ENCODE results near the gene GRHL3.

The GRHL3 gene

GRCh38 chr1:24299901-24300300 lies 19.3 kb upstream of the GRHL3 start:
- H3K9me3 ChIP-seq (ENCODE audit: control insufficient read depth in 5 of 5, low read length in 5 of 5), result no peaks in the 10 kb centered on the region

GRCh38 chr1:24300971-24301784 lies 18.0 kb upstream of the GRHL3 start:
- Histone ChIP-seq H3K27me3 (ENCODE audit: control insufficient read depth in 5 of 5, insufficient read depth in 4 of 5, low read length in 5 of 5) (peaks cover 0 to 15% (median 4%) of the 10 kb centered on the region in 5 donors), H3K27ac (ENCODE audit: low read depth, low read length) (no peak overlapping the region), H3K9me3 (ENCODE audit: control insufficient read depth in 5 of 5, low read length in 5 of 5) (no peaks in the 10 kb centered on the region), H3K4me1 (ENCODE audit: control insufficient read depth in 5 of 5, insufficient read depth in 5 of 5, low read length in 5 of 5) (peaks cover 0 to 6% (median 0%) of the 10 kb centered on the region in 5 donors), H3K4me3 (ENCODE audit: low read depth in 1 of 5, low read length in 5 of 5) (no peak overlapping the region), H3K9ac (ENCODE audit: low read length in 5 of 5) (no peak overlapping the region), H3K36me3 (ENCODE audit: control insufficient read depth in 5 of 5, insufficient read depth in 5 of 5, low read length in 5 of 5) (no peaks in the 10 kb centered on the region)

More at GRCh38 chr1:24299901-24300300, 19.3 kb upstream of the GRHL3 start:
- Histone ChIP-seq H3K4me1 (ENCODE audit: control insufficient read depth in 5 of 5, insufficient read depth in 5 of 5, low read length in 5 of 5) (peaks cover 0 to 10% (median 7%) of the 10 kb centered on the region in 5 donors), H3K27ac (ENCODE audit: low read depth, low read length) (no peak overlapping the region), H3K36me3 (ENCODE audit: control insufficient read depth in 5 of 5, insufficient read depth in 5 of 5, low read length in 5 of 5) (no peaks in the 10 kb centered on the region), H3K9ac (ENCODE audit: low read length in 5 of 5) (no peak overlapping the region), H3K4me3 (ENCODE audit: low read depth in 1 of 5, low read length in 5 of 5) (no peak overlapping the region), H3K27me3 (ENCODE audit: control insufficient read depth in 5 of 5, insufficient read depth in 4 of 5, low read length in 5 of 5) (peaks cover 0 to 15% (median 2%) of the 10 kb centered on the region in 5 donors)

- H3K4me3 ChIP-seq (ENCODE audit: low read depth in 1 of 5, low read length in 5 of 5), result no peak overlapping the region
- no peaks in the 10 kb centered on the region for H3K9me3 ChIP-seq (ENCODE audit: control insufficient read depth in 5 of 5, low read length in 5 of 5)
- no peaks in the 10 kb centered on the region for H3K36me3 ChIP-seq (ENCODE audit: control insufficient read depth in 5 of 5, insufficient read depth in 5 of 5, low read length in 5 of 5)
- H3K27ac ChIP-seq (ENCODE audit: low read depth, low read length), result no peak overlapping the region
- H3K9ac ChIP-seq (ENCODE audit: low read length in 5 of 5), result no peak overlapping the region
- H3K4me1 ChIP-seq (ENCODE audit: control insufficient read depth in 5 of 5, insufficient read depth in 5 of 5, low read length in 5 of 5), result peaks cover 0 to 6% (median 0%) of the 10 kb centered on the region in 5 donors
- peaks cover 0 to 15% (median 4%) of the 10 kb centered on the region in 5 donors for H3K27me3 ChIP-seq (ENCODE audit: control insufficient read depth in 5 of 5, insufficient read depth in 4 of 5, low read length in 5 of 5)
These were observed 17.4 kb upstream of the GRHL3 start for GRCh38 chr1:24301785-24302175.

GRCh38 chr1:24302209-24302611 lies 16.9 kb upstream of the GRHL3 start:
- Histone ChIP-seq H3K9ac (ENCODE audit: low read length in 5 of 5) (no peak overlapping the region), H3K27me3 (ENCODE audit: control insufficient read depth in 5 of 5, insufficient read depth in 4 of 5, low read length in 5 of 5) (peaks cover 0 to 15% (median 4%) of the 10 kb centered on the region in 5 donors), H3K4me1 (ENCODE audit: control insufficient read depth in 5 of 5, insufficient read depth in 5 of 5, low read length in 5 of 5) (peaks cover 0 to 6% (median 0%) of the 10 kb centered on the region in 5 donors), H3K9me3 (ENCODE audit: control insufficient read depth in 5 of 5, low read length in 5 of 5) (no peaks in the 10 kb centered on the region), H3K36me3 (ENCODE audit: control insufficient read depth in 5 of 5, insufficient read depth in 5 of 5, low read length in 5 of 5) (no peaks in the 10 kb centered on the region), H3K4me3 (ENCODE audit: low read depth in 1 of 5, low read length in 5 of 5) (no peak overlapping the region), H3K27ac (ENCODE audit: low read depth, low read length) (no peak overlapping the region)

- Histone ChIP-seq H3K27ac (ENCODE audit: low read depth, low read length) (no peak overlapping the region), H3K9me3 (ENCODE audit: control insufficient read depth in 5 of 5, low read length in 5 of 5) (no peaks in the 10 kb centered on the region), H3K36me3 (ENCODE audit: control insufficient read depth in 5 of 5, insufficient read depth in 5 of 5, low read length in 5 of 5) (no peaks in the 10 kb centered on the region), H3K4me1 (ENCODE audit: control insufficient read depth in 5 of 5, insufficient read depth in 5 of 5, low read length in 5 of 5) (peaks cover 0 to 6% (median 0%) of the 10 kb centered on the region in 5 donors), H3K9ac (ENCODE audit: low read length in 5 of 5) (no peak overlapping the region), H3K27me3 (ENCODE audit: control insufficient read depth in 5 of 5, insufficient read depth in 4 of 5, low read length in 5 of 5) (peaks cover 0 to 15% (median 4%) of the 10 kb centered on the region in 5 donors), H3K4me3 (ENCODE audit: low read depth in 1 of 5, low read length in 5 of 5) (no peak overlapping the region)
These were observed 15.6 kb upstream of the GRHL3 start for GRCh38 chr1:24303600-24303999.

- Histone ChIP-seq H3K27me3 (ENCODE audit: control insufficient read depth in 5 of 5, insufficient read depth in 4 of 5, low read length in 5 of 5) (peaks cover 0 to 15% (median 4%) of the 10 kb centered on the region in 5 donors), H3K4me1 (ENCODE audit: control insufficient read depth in 5 of 5, insufficient read depth in 5 of 5, low read length in 5 of 5) (peaks cover 0 to 6% (median 0%) of the 10 kb centered on the region in 5 donors), H3K9ac (ENCODE audit: low read length in 5 of 5) (no peak overlapping the region)
These were observed 14.4 kb upstream of the GRHL3 start for GRCh38 chr1:24304763-24305162.

GRCh38 chr1:24308365-24309015 lies 10.7 kb upstream of the GRHL3 start:
- Histone ChIP-seq H3K9ac (ENCODE audit: low read length in 5 of 5) (no peak overlapping the region), H3K27me3 (ENCODE audit: control insufficient read depth in 5 of 5, insufficient read depth in 4 of 5, low read length in 5 of 5) (peaks cover 0 to 12% (median 0%) of the 10 kb centered on the region in 5 donors), H3K4me3 (ENCODE audit: low read depth in 1 of 5, low read length in 5 of 5) (no peak overlapping the region), H3K4me1 (ENCODE audit: control insufficient read depth in 5 of 5, insufficient read depth in 5 of 5, low read length in 5 of 5) (no peaks in the 10 kb centered on the region), H3K9me3 (ENCODE audit: control insufficient read depth in 5 of 5, low read length in 5 of 5) (no peaks in the 10 kb centered on the region), H3K36me3 (ENCODE audit: control insufficient read depth in 5 of 5, insufficient read depth in 5 of 5, low read length in 5 of 5) (no peaks in the 10 kb centered on the region), H3K27ac (ENCODE audit: low read depth, low read length) (no peak overlapping the region)

More at GRCh38 chr1:24304763-24305162, 14.4 kb upstream of the GRHL3 start:
- no peaks in the 10 kb centered on the region for H3K36me3 ChIP-seq (ENCODE audit: control insufficient read depth in 5 of 5, insufficient read depth in 5 of 5, low read length in 5 of 5)
- no peak overlapping the region for H3K4me3 ChIP-seq (ENCODE audit: low read depth in 1 of 5, low read length in 5 of 5)
- no peaks in the 10 kb centered on the region for H3K9me3 ChIP-seq (ENCODE audit: control insufficient read depth in 5 of 5, low read length in 5 of 5)
- no peak overlapping the region for H3K27ac ChIP-seq (ENCODE audit: low read depth, low read length)

GRCh38 chr1:24309762-24310485 lies 9.2 kb upstream of the GRHL3 start:
- Histone ChIP-seq H3K9me3 (ENCODE audit: control insufficient read depth in 5 of 5, low read length in 5 of 5) (no peaks in the 10 kb centered on the region), H3K4me3 (ENCODE audit: low read depth in 1 of 5, low read length in 5 of 5) (no peak overlapping the region), H3K9ac (ENCODE audit: low read length in 5 of 5) (no peak overlapping the region), H3K4me1 (ENCODE audit: control insufficient read depth in 5 of 5, insufficient read depth in 5 of 5, low read length in 5 of 5) (no peaks in the 10 kb centered on the region), H3K27me3 (ENCODE audit: control insufficient read depth in 5 of 5, insufficient read depth in 4 of 5, low read length in 5 of 5) (peaks cover 0 to 8% (median 0%) of the 10 kb centered on the region in 5 donors), H3K27ac (ENCODE audit: low read depth, low read length) (no peak overlapping the region), H3K36me3 (ENCODE audit: control insufficient read depth in 5 of 5, insufficient read depth in 5 of 5, low read length in 5 of 5) (no peaks in the 10 kb centered on the region)

- Histone ChIP-seq H3K9ac (ENCODE audit: low read length in 5 of 5) (no peak overlapping the region), H3K27me3 (ENCODE audit: control insufficient read depth in 5 of 5, insufficient read depth in 4 of 5, low read length in 5 of 5) (peaks cover 0 to 7% (median 2%) of the 10 kb centered on the region in 5 donors), H3K4me1 (ENCODE audit: control insufficient read depth in 5 of 5, insufficient read depth in 5 of 5, low read length in 5 of 5) (no peaks in the 10 kb centered on the region), H3K4me3 (ENCODE audit: low read depth in 1 of 5, low read length in 5 of 5) (no peak overlapping the region), H3K36me3 (ENCODE audit: control insufficient read depth in 5 of 5, insufficient read depth in 5 of 5, low read length in 5 of 5) (no peaks in the 10 kb centered on the region), H3K9me3 (ENCODE audit: control insufficient read depth in 5 of 5, low read length in 5 of 5) (no peaks in the 10 kb centered on the region), H3K27ac (ENCODE audit: low read depth, low read length) (no peak overlapping the region)
These were observed 7.9 kb upstream of the GRHL3 start for GRCh38 chr1:24311234-24311633.
